HAP-1 (cell line): Measurements from ENCODE around the gene PIK3C2A.
"Not testable (repeated sequence)": the region's sequence is repeated elsewhere in the genome, so short reads cannot be mapped to it uniquely, and the experiment has no call there.

Source experiments
- DNase-seq, 2 experiments: peaks; one replicate each; pipeline ENCODE4 v3.0.0-alpha.2; 2016 to 2020; ENCODE audit warnings: low spot score in 2 of 2
- H3K27me3 ChIP-seq: fragments of 250-450 bp; sonication (Bioruptor Pico); 2 replicates; pipeline ENCODE4 v1.5.1; 2020; ENCODE audit warnings: low read depth, mild to moderate bottlenecking, moderate library complexity
- H3K36me3 ChIP-seq: fragments of 250-450 bp; sonication (Bioruptor Pico); replicated peaks from 2 replicates; pipeline ENCODE4 v1.5.1; 2020; ENCODE audit warnings: mild to moderate bottlenecking
- H3K4me1 ChIP-seq: fragments of 250-450 bp; sonication (Bioruptor Pico); 2 replicates; pipeline ENCODE4 v1.5.1; 2020; ENCODE audit warnings: mild to moderate bottlenecking
- H3K4me3 ChIP-seq: fragments of 250-450 bp; sonication (Bioruptor Pico); 2 replicates; pipeline ENCODE4 v1.5.1; 2020; ENCODE audit warnings: mild to moderate bottlenecking, moderate library complexity
- H3K9me3 ChIP-seq: fragments of 250-450 bp; sonication (Bioruptor Pico); 2 replicates; pipeline ENCODE4 v1.5.1; 2020; ENCODE audit warnings: mild to moderate bottlenecking, moderate library complexity
- in situ Hi-C: fragments of 300-500 bp; cut with MboI; formaldehyde crosslinking; loops from 3 replicates; pipeline ENCODE4 v1.14.3; 2020; ENCODE audit warnings: low sequenced_read_pairs, inconsistent platforms, mixed read lengths

PIK3C2A gene

DNA sequence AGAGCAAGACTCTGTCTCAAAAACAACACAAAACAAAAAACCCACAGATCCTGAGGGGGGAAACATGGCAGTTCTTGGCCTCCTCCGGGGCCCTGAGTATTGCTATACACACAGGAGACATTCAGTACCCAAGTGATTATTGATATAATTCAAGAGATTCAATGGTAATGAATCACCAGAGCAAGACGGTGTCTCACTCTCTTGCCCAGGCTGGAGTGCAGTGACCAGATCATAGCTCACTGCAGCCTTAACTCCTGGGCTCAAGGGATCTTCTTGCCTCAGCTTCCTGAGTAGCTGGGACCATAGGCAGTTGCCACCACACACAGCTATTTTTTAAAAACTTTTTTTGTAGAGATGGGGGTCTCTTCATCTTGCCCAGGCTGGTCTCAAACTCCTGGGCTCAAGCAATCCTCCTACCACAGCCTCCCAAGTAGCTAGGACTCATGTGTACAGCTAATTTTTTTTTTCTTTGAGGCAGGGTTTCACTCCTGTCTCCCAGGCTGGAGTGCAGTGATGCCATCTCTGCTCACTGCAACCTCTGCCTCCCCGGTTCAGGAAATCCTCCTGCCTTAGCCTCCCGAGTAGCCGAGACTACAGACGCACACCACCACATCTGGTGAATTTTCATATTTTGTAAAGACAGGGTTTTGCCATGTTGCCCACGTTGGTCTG, 21.8 kb upstream of the PIK3C2A start:
- Histone ChIP-seq H3K27me3 (no peaks in the 10 kb centered on the region), H3K4me1 (no peaks in the 10 kb centered on the region; the same call in 1 of the 2 replicates), H3K4me3 (no peak overlapping the region), H3K9me3 (no peaks in the 10 kb centered on the region), H3K36me3 (no peaks in the 10 kb centered on the region)
- in situ Hi-C loops, result loop anchor here (5.0 kb wide), 1 partner anchor 278 kb away; no protein-coding TSS in a partner anchor
- DNase-seq, result no peak

DNA sequence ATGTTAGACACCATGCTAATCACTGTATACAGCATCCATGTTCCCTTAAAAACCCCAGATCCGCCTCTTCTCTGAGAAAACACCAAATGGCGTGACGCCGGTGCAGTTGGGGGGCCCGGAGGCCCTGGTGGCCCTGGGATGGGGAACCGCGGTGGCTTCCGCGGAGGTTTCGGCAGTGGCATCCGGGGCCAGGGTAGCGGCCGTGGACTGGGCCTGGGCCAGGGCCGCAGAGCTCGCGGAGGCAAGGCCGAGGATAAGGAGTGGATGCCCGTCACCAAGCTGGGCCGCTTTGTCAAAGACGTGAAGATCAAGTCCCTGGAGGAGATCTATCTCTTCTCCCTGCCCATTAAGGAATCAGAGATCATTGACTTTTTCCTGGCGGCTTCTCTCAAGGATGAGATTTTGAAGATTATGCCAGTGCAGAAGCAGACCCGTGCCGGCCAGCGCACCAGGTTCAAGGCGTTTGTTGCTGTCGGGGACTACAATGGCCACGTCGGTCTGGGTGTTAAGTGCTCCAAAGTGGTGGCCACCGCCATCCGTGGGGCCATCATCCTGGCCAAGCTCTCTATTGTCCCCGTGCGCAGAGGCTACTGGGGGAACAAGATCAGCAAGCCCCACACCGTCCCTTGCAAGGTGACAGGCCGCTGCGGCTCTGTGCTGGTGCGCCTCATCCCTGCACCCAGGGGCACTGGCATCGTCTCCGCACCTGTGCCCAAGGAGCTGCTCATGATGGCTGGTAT, 20.6 kb upstream of the PIK3C2A start:
- H3K4me3 ChIP-seq, H3K36me3 ChIP-seq, DNase-seq, H3K9me3 ChIP-seq, H3K27me3 ChIP-seq, H3K4me1 ChIP-seq: not testable (repeated sequence)
- in situ Hi-C loops, result loop anchor here (5.0 kb wide), 1 partner anchor 279 kb away; no protein-coding TSS in a partner anchor

DNA sequence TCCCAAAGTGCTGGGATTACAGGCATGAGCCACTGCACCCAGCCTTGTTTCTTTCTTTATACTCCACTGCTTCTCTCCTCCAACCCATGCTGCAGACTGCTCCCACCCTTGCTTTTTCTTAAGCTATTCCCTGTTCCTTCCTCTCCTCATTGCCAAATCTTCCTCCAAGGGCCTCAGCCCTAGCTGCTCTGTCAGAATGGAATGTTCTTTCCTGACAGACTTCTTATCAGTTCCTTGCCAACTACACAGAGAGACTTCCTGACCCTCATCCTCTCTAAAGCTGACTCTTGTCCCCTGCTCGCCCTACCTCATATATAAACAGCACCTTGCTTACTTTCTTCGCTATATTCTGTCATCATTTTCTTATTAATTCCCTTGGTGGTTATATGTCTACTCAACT, 16.9 kb upstream of the PIK3C2A start:
- DNase-seq, result no peak
- no peaks in the 10 kb centered on the region for H3K4me1 ChIP-seq
- H3K9me3 ChIP-seq, result no peaks in the 10 kb centered on the region
- H3K4me3 ChIP-seq, result no peak overlapping the region
- no peaks in the 10 kb centered on the region for H3K27me3 ChIP-seq
- no peaks in the 10 kb centered on the region for H3K36me3 ChIP-seq
- in situ Hi-C loops, result loop anchor here (5.0 kb wide), 1 partner anchor 283 kb away; no protein-coding TSS in a partner anchor

DNA sequence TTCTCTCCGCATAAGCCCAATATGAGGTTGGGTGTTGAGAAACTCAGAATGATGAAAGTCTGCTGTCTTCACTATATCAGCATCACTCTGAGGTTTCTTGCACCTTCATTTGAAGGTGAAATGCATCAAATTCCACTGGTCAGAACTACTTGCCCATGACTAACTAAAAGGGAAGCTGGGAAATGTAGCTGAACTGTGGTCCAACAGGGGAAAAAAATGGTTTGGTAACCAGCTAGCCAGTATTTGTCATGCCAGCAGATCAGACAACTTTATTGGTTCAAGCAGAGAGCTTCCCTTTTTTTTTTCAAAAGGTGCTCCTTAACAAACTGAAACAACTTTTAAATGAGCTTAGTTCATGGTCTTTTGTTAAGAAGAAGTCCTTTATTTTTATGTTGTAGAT, 14.2 kb upstream of the PIK3C2A start:
- Histone ChIP-seq H3K27me3 (no peaks in the 10 kb centered on the region), H3K36me3 (no peaks in the 10 kb centered on the region), H3K9me3 (no peaks in the 10 kb centered on the region), H3K4me1 (no peaks in the 10 kb centered on the region), H3K4me3 (no peak overlapping the region)
- in situ Hi-C loops, result no loop called here
- DNase-seq, result no peak

DNA sequence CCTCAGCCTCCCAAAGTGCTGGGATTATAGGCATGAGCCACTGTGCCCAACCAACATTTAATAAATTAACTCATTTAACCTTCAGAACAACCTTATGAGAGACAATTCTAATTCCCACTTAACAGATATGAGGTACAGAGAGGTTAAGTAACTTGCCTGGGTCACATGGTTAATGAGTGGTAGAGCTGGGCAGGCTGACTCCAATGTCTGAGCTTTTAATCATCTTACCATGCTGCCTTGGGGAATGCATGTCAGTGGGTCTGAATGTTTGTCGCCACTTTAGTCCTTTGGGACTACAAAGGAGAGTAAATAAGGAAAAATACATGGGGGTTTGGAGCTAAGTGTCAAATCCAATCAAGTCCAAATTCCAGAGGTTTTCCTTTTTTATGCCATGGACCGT, 11.2 kb upstream of the PIK3C2A start:
- no peak for DNase-seq
- H3K36me3 ChIP-seq, result no peaks in the 10 kb centered on the region
- in situ Hi-C loops, result no loop called here
- H3K4me1 ChIP-seq, result no peaks in the 10 kb centered on the region
- H3K9me3 ChIP-seq, result no peaks in the 10 kb centered on the region
- H3K4me3 ChIP-seq, result no peak overlapping the region
- no peaks in the 10 kb centered on the region for H3K27me3 ChIP-seq

DNA sequence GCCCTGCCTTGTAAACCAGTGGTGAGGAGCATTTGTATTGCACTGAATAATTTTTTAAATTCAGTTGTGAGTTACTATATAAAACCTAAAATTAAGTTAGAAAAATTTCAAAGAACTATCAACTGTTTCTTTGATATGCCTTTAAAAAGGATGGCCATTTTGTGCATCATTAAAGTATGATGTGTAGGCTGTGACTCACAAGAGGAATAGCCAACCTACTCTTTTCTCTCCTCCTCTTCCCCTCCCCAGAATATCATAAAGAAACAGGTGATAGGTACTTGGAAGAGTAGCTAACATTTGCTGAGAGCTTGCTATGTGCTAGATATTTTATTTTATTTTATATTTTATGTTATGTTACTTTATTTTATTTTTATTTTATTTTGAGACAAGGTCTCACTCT, 10.6 kb upstream of the PIK3C2A start:
- H3K9me3 ChIP-seq, result no peaks in the 10 kb centered on the region
- no peaks in the 10 kb centered on the region for H3K4me1 ChIP-seq
- H3K4me3 ChIP-seq, result no peak overlapping the region
- no peak for DNase-seq
- in situ Hi-C loops, result no loop called here
- H3K27me3 ChIP-seq, result no peaks in the 10 kb centered on the region
- no peaks in the 10 kb centered on the region for H3K36me3 ChIP-seq

DNA sequence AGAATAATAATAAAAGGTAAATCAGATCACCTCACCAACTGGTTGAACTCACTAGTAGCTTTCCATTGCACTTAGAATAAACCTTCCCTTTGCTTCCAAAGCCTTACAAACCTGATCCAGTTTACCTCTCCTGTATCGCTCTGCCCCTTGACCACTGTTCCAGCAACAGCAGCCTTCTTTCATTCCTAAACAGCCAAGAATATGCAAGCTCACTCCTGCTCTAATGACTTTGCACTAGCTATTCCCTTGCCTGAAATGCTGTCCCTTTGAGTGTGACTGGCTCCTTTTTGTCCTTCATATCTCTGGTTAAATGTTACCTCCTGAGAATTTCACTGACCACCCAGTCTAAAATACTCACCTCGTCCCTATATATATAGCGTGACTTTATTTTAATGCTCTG, 9.6 kb upstream of the PIK3C2A start:
- Histone ChIP-seq H3K9me3 (no peaks in the 10 kb centered on the region), H3K27me3 (no peaks in the 10 kb centered on the region), H3K4me3 (no peak overlapping the region), H3K4me1 (no peaks in the 10 kb centered on the region), H3K36me3 (no peaks in the 10 kb centered on the region)
- no peak for DNase-seq
- in situ Hi-C loops, result no loop called here

DNA sequence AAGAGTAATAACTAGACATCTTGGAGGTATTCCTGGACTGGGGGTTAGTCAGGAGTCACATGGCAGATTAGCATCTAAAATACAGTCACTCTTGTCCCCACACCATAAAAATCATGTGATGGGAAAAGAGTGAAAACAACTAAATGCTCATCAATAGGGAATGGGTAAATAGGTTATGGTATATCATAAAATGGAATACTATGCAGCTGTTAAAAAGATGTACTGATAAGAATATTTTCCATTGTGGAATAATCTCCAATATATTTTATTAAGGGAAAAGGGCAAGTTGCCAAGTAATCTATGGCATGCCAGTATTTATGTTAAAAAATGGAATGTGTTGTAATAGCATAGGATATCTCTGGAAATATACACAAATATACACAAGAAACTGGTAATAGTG, 6.6 kb upstream of the PIK3C2A start:
- no peaks in the 10 kb centered on the region for H3K9me3 ChIP-seq
- peaks cover 5% of the 10 kb centered on the region for H3K4me1 ChIP-seq
- no peaks in the 10 kb centered on the region for H3K36me3 ChIP-seq
- in situ Hi-C loops, result no loop called here
- no peaks in the 10 kb centered on the region for H3K27me3 ChIP-seq
- DNase-seq, result no peak
- no peak overlapping the region for H3K4me3 ChIP-seq

DNA sequence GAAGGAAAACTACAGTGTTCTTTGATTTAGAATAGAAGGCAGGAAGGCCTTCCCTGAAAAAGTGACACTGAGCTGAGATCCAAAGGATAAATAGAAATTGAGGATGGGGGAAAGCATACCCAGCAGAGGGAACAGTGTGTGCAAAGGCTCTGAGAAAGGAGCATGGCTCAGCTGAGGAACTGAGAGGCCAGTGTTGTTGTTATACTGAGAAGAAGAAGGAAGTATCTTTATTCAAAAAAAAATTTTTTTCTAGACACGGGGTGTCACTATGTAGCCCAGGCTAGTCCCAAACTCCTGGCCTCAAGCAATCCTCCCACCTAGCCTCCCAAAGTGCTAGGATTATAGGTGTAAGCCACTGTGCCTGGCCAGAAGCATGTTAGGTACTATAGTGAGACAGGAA, 3.5 kb upstream of the PIK3C2A start:
- Histone ChIP-seq H3K36me3 (no peaks in the 10 kb centered on the region), H3K4me3 (no peak overlapping the region), H3K9me3 (no peaks in the 10 kb centered on the region), H3K27me3 (no peaks in the 10 kb centered on the region), H3K4me1 (peaks cover 10% of the 10 kb centered on the region)
- DNase-seq, result no peak
- in situ Hi-C loops, result no loop called here

DNA sequence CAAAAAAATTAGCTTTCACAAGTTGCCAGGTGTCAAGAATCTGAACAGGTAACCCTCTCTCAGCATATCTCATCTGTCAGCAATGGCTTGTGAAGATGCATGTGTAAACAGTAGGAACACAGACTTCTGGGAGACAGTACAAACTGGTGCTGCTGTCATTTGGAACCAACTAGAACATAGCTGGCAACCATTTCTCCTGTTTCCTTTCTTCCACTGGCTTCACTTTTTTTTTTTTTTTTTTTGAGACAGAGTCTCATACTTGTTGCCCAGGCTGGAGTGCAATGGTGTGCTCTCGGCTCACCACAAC, 2.1 kb upstream of the PIK3C2A start:
- Histone ChIP-seq H3K9me3 (no peaks in the 10 kb centered on the region), H3K36me3 (no peaks in the 10 kb centered on the region), H3K4me1 (peaks cover 10% of the 10 kb centered on the region), H3K27me3 (no peaks in the 10 kb centered on the region), H3K4me3 (no peak overlapping the region)
- no peak for DNase-seq
- in situ Hi-C loops, result no loop called here

DNA sequence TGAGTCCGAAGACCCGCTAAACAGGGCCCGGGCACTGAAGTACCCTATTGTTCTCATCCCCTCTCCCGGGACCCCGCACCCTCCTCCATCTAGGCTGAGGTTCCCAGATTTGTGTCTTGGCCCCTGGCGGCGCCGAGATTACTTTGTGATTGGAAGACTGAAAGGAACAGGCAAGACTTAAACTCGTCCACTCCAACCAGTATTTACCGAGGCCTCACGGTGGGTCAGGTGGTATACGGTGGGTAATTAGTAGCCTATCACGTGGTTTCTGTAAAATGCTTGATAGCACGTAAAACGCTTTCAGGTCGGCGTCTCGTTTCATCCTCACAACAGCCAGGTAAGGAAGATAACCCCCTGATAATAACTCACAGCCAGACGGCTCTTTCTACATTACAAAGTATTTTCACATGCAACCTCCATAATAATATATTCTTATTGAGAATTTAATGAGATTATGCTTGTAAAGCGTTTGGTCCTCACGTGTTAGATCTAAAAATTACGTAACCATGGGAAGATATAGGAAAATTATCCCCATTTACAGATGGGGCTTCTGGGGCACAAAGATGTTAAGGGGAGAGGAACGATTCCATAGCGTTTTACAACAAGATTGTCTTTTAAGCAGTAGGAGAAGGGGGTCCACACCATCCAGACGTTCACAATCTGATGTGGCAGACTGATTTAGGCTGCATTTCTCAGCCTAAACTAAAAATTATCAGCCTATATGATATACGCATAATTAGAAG, 642 bp upstream of the PIK3C2A start:
- Histone ChIP-seq H3K4me1 (peaks cover 10% of the 10 kb centered on the region), H3K36me3 (no peaks in the 10 kb centered on the region), H3K4me3 (peak overlapping the region; percentile 71), H3K9me3 (no peaks in the 10 kb centered on the region), H3K27me3 (no peaks in the 10 kb centered on the region)
- in situ Hi-C loops, result no loop called here
- DNase-seq, result peak; percentile 79 to 83

DNA sequence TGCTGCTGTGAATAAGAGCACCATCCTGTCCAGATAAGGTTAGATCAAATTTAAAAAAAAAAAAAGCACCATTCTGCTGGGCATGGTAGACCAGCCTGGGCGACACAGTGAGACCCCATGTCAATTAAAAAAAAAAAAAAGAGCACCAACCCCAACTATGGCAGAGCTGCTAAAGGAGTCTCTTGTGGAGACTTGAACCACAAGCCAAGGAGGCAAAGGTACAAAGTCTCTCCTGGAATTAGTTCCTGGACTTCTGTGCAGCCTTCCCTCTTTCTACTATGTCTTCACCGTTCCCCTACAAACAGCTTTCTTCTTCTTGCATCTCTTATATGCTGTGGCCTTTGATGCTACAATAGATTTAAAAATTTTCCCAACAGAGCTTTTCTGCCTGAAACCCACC, 1.3 kb downstream of the PIK3C2A start:
- no peaks in the 10 kb centered on the region for H3K36me3 ChIP-seq
- in situ Hi-C loops, result no loop called here
- DNase-seq, result no peak
- H3K4me3 ChIP-seq, result peak overlapping the region; percentile 71
- H3K27me3 ChIP-seq, result no peaks in the 10 kb centered on the region
- H3K9me3 ChIP-seq, result no peaks in the 10 kb centered on the region
- H3K4me1 ChIP-seq, result peaks cover 14% of the 10 kb centered on the region

DNA sequence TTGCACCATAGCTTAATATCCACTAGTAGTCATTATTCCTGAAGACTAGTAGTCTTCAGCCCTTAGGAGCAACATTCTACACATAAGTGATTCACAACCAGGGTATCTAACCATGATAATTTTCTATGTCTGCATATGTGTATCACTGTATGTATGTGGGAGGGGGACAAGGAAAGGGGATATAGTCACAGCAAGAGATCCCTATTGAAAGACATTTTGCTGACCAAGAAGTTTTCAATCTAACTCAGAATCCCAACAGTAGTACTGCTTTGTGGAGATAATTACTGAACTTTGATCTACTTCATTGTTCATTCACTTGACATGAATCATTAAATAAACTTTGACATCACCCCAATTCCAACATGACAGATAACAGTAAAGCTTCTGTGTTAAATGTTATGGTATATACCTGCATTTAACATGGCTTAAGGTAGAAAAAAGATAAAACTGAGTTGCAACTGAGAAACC, 10.3 kb downstream of the PIK3C2A start:
- H3K36me3 ChIP-seq, result peaks cover 6% of the 10 kb centered on the region; the same call in 1 of the 2 replicates
- DNase-seq, result no peak
- no peaks in the 10 kb centered on the region for H3K27me3 ChIP-seq
- no peak overlapping the region for H3K4me3 ChIP-seq
- H3K4me1 ChIP-seq, result no peaks in the 10 kb centered on the region
- in situ Hi-C loops, result no loop called here
- no peaks in the 10 kb centered on the region for H3K9me3 ChIP-seq

DNA sequence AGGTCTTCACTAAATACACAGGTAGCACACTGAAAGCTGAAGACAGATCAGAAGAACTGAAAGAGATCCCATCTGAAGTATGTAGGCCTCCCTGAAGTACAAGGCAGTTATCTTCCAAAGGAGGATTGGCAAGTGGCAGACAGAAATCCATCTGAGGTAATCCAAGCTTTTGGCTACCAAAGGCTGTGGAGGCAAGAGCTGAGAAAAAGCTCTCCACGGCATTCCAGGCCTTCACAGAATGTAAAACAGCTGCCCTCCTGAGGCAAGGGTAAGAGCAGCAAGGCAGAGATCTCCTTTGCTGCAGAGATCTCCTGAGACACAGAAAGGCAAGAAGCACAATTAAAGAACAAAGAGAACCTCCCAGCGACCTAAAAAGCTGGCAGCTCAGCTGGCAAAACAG, 19.1 kb downstream of the PIK3C2A start:
- Histone ChIP-seq H3K27me3 (no peaks in the 10 kb centered on the region), H3K36me3 (peaks cover 14% of the 10 kb centered on the region; the same call in 1 of the 2 replicates), H3K4me3 (no peak overlapping the region), H3K9me3 (no peaks in the 10 kb centered on the region), H3K4me1 (peaks cover 17% of the 10 kb centered on the region)
- no peak for DNase-seq
- in situ Hi-C loops, result no loop called here
